Parathyroid adenoma (tissue), 2 donors: Measurements from ENCODE around the gene FGGY.
"Not testable (repeated sequence)": the region's sequence is repeated elsewhere in the genome, so short reads cannot be mapped to it uniquely, and the experiment has no call there.

Source experiments
- H2AFZ ChIP-seq: fragments of 300-600 bp; sonication (generic); one replicate; pipeline ENCODE4 v1.7.0; 2017; ENCODE audit warnings: antibody characterized with exemption, mild to moderate bottlenecking
- H3K27ac ChIP-seq: fragments of 300-600 bp; sonication (generic); one replicate; pipeline ENCODE4 v1.7.0; 2017
- H3K27me3 ChIP-seq: fragments of 300-600 bp; sonication (generic); one replicate; pipeline ENCODE4 v1.7.0; 2017; ENCODE audit warnings: low read length; ENCODE audit not compliant: control insufficient read depth, insufficient read depth
- H3K36me3 ChIP-seq: fragments of 300-600 bp; sonication (generic); one replicate; pipeline ENCODE4 v1.7.0; 2017; ENCODE audit warnings: low read length; ENCODE audit not compliant: control insufficient read depth, insufficient read depth
- H3K4me1 ChIP-seq: fragments of 300-600 bp; sonication (generic); one replicate; pipeline ENCODE4 v1.7.0; 2017; ENCODE audit warnings: control low read depth
- H3K4me2 ChIP-seq: fragments of 300-600 bp; sonication (generic); one replicate; pipeline ENCODE4 v1.7.0; 2017; ENCODE audit warnings: low read length
- H3K4me3 ChIP-seq: fragments of 300-600 bp; sonication (generic); one replicate; pipeline ENCODE4 v1.7.0; 2017; ENCODE audit warnings: low read depth, low read length
- H3K79me2 ChIP-seq: fragments of 300-600 bp; sonication (generic); one replicate; pipeline ENCODE4 v1.7.0; 2017; ENCODE audit warnings: control low read depth
- H3K9ac ChIP-seq: fragments of 300-600 bp; sonication (generic); one replicate; pipeline ENCODE4 v1.7.0; 2017; ENCODE audit warnings: mild to moderate bottlenecking
- H3K9me3 ChIP-seq: fragments of 300-600 bp; sonication (generic); one replicate; pipeline ENCODE4 v1.7.0; 2017; ENCODE audit warnings: low read length; ENCODE audit not compliant: control insufficient read depth
- CTCF ChIP-seq: fragments of 300-600 bp; sonication (generic); IDR thresholded peaks from one replicate; pipeline ENCODE4 v1.7.0; 2017; ENCODE audit warnings: antibody characterized with exemption, mild to moderate bottlenecking
- donor health status: primary hyperparathyroidism.

The FGGY gene

GRCh38 chr1:59350521-59350920, 53.6 kb downstream of the FGGY start:
- H3K27ac ChIP-seq, result no peak overlapping the region
- no peak overlapping the region for H3K9ac ChIP-seq
- no peak for TF ChIP-seq CTCF
- H3K79me2 ChIP-seq, result no peaks in the 10 kb centered on the region
- no peak overlapping the region for H3K4me2 ChIP-seq
- no peak overlapping the region for H3K4me3 ChIP-seq
- H3K4me1 ChIP-seq, result peaks cover 3% of the 10 kb centered on the region
- no peaks in the 10 kb centered on the region for H3K9me3 ChIP-seq
- no peak overlapping the region for H2AFZ ChIP-seq
- H3K36me3 ChIP-seq, result no peaks in the 10 kb centered on the region
- no peaks in the 10 kb centered on the region for H3K27me3 ChIP-seq

DNA sequence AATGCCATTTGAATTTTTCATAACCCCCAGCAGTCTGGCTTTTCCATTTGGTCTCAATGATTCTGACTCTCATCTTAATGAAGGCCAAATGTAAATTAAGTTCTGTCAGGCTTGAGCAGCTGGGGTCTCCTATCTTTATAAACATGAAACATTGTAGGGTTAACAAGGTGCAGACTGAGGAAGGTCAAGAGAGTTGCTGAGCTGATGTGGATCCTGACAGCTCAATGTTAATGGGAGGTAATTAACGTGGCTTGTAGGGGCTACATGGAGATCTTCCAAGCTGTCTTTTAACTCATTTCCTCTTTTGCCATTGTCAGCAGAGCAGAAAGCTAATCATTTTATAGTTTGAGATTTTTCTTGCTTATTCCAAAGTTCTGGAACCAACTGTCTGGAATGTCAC, 55.2 kb downstream of the FGGY start:
- Histone ChIP-seq H3K27me3 (no peaks in the 10 kb centered on the region), H3K9me3 (no peaks in the 10 kb centered on the region), H2AFZ (no peak overlapping the region), H3K36me3 (no peaks in the 10 kb centered on the region), H3K4me1 (peaks cover 3% of the 10 kb centered on the region), H3K9ac (no peak overlapping the region), H3K4me2 (no peak overlapping the region), H3K4me3 (no peak overlapping the region), H3K79me2 (no peaks in the 10 kb centered on the region), H3K27ac (no peak overlapping the region)
- TF ChIP-seq CTCF, result no peak

- H3K27ac ChIP-seq, result no peak overlapping the region
- no peak overlapping the region for H3K4me3 ChIP-seq
- H3K36me3 ChIP-seq, result no peaks in the 10 kb centered on the region
Observed at GRCh38 chr1:59353453-59353852, 56.6 kb downstream of the FGGY start.

DNA sequence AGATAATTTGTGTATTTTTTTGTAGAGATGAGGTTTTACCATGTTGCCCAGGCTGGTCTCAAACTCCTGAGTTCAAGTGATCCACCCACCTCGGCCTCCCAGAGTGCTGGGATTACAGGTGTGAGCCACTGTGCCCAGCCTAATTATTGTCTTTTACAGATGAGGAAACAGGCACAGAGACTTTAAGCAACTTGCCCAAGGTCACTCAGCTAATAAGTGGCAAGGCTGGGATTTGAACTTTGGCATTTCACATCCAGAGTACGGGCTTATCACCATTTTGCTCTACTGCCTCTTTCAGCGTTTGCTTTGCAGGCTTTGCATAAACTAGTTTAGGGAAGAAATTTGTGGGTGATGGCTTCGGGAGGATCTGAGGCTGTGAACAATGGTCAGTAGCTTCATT, 57.3 kb downstream of the FGGY start:
- H3K4me3 ChIP-seq, H3K9me3 ChIP-seq, H3K36me3 ChIP-seq, H3K4me2 ChIP-seq, H3K79me2 ChIP-seq, H3K27me3 ChIP-seq, H3K4me1 ChIP-seq, H3K9ac ChIP-seq: not testable (repeated sequence)
- Histone ChIP-seq H2AFZ (peak overlapping the region; percentile 7), H3K27ac (peak overlapping the region; percentile 13)

More at GRCh38 chr1:59353453-59353852, 56.6 kb downstream of the FGGY start:
- no peaks in the 10 kb centered on the region for H3K79me2 ChIP-seq
- H3K4me1 ChIP-seq, result peaks cover 3% of the 10 kb centered on the region
- TF ChIP-seq CTCF, result no peak
- no peaks in the 10 kb centered on the region for H3K27me3 ChIP-seq
- H3K9ac ChIP-seq, result no peak overlapping the region
- H2AFZ ChIP-seq, result no peak overlapping the region
- no peak overlapping the region for H3K4me2 ChIP-seq
- no peaks in the 10 kb centered on the region for H3K9me3 ChIP-seq

DNA sequence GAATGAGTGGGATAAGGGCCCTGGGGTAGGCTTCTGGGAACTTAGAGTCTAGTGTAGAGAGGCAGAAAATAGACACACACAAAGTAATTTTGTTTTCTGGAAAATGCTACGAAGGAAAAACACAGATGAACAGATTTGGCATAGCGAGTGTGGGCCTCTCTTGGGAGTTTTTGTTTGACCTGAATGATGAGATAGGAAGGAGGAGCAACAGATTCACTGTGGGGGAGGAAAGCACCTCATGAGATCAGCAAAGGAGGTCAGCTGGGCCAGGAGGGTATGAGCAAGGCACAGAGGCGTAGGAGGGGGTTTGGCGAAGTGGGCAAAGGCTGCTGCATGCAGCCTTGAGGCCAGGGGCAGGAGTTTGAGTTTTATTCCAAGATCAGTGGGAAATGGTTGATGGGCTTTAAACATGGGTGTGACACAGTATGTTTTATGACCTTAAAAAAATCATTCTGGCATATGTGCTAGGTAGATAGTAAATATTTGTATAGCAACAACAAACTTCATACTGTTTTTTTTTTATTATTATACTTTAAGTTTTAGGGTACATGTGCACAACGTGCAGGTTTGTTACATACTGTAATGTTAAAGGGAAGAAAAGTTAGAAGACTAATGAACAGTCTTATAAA, 57.9 kb downstream of the FGGY start:
- H2AFZ ChIP-seq, result peak overlapping the region; percentile 7
- TF ChIP-seq CTCF, result no peak
- H3K4me2 ChIP-seq, result no peak overlapping the region
- no peak overlapping the region for H3K4me3 ChIP-seq
- no peaks in the 10 kb centered on the region for H3K9me3 ChIP-seq
- H3K9ac ChIP-seq, result no peak overlapping the region
- H3K79me2 ChIP-seq, result no peaks in the 10 kb centered on the region
- H3K27ac ChIP-seq, result peak overlapping the region; percentile 13
- H3K36me3 ChIP-seq, result no peaks in the 10 kb centered on the region
- H3K27me3 ChIP-seq, result no peaks in the 10 kb centered on the region
- peaks cover 3% of the 10 kb centered on the region for H3K4me1 ChIP-seq
